Activated naive CD4-positive, alpha-beta T cell treated with anti-CD3 and anti-CD28 coated beads, Interleukin-2, amount 50 U/mL, for 24 hours (primary cell): ENCODE results near the gene GALNT15.

Experiments used
- H3K27ac Mint-ChIP-seq: one replicate; pipeline ENCODE4 v1.8.0; 2021; ENCODE audit warnings: mild to moderate bottlenecking, mixed read lengths
- H3K27me3 Mint-ChIP-seq: one replicate; pipeline ENCODE4 v1.8.0; 2021; ENCODE audit warnings: mixed read lengths
- H3K36me3 Mint-ChIP-seq: one replicate; pipeline ENCODE4 v1.8.0; 2021; ENCODE audit warnings: mixed read lengths
- H3K4me1 Mint-ChIP-seq: one replicate; pipeline ENCODE4 v1.8.0; 2021; ENCODE audit warnings: mixed read lengths
- H3K4me3 Mint-ChIP-seq: one replicate; pipeline ENCODE4 v1.8.0; 2021; ENCODE audit warnings: mild to moderate bottlenecking, mixed read lengths
- H3K9me3 Mint-ChIP-seq: one replicate; pipeline ENCODE4 v1.8.0; 2021; ENCODE audit warnings: mixed read lengths

GALNT15 gene

DNA sequence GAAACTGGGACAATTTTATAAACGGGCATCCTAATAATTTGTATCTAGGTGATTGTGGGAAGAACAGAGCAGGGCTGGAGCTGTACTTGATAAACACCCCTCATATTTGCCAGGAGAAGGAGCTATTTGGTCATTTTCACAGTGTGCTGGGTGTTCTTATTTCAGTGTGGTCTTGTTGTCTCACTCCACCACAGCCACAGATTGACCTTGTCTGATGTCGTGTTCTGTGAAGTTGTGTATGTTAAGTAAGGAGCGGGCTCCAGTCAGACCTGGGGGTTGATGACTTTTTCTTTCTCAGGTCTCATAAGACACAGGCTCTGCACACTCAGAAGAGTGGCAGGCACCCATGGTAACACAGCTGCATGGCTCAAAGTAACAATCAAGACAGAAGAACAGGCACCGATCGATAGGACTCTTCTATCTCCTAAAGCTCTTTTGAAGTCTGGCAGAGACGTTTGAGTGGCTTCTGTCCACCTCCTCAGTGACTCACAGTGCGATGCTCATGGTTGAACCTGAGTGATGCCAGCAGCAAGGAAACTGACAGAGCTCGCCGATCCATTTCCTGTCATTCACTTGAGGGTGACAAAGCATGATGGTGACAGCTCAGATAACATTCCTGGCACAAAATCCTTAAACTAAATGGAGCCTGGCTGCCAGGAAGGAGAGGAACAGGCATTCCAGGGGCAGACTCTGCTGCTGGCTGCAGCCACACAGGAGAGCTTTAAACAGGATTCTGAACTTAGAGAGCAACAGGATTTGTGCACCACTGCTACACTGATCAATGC lies 69.4 kb downstream of the GALNT15 start:
- Mint-ChIP-seq H3K4me1 (peaks cover 8% of the 10 kb centered on the region), H3K27ac (no peak overlapping the region)

DNA sequence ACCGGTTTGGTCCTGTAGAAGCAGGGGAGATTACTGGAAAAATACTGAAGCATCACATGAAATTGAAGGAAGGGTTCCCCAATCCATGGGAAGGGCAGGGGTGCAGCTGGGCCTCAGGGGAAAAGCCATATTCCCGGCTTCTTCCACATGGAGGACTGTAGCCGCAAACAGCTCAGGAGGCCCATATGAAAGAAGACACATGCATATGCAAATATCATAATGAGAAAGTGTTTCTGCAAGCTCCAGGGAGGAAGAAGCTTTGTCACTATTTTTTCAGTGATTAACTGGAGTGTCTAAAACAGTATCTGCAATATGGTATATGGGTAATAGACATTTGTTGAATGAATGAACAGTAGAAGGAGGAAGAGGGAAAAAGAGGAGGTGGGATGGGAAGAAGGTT lies 71.1 kb downstream of the GALNT15 start:
- Mint-ChIP-seq H3K36me3 (no peaks in the 10 kb centered on the region), H3K4me1 (peaks cover 8% of the 10 kb centered on the region), H3K4me3 (no peak overlapping the region), H3K27me3 (no peaks in the 10 kb centered on the region), H3K27ac (no peak overlapping the region), H3K9me3 (no peaks in the 10 kb centered on the region)

More for the DNA sequence above, 69.4 kb downstream of the GALNT15 start:
- Mint-ChIP-seq H3K4me3 (no peak overlapping the region), H3K36me3 (no peaks in the 10 kb centered on the region), H3K9me3 (no peaks in the 10 kb centered on the region), H3K27me3 (no peaks in the 10 kb centered on the region)

DNA sequence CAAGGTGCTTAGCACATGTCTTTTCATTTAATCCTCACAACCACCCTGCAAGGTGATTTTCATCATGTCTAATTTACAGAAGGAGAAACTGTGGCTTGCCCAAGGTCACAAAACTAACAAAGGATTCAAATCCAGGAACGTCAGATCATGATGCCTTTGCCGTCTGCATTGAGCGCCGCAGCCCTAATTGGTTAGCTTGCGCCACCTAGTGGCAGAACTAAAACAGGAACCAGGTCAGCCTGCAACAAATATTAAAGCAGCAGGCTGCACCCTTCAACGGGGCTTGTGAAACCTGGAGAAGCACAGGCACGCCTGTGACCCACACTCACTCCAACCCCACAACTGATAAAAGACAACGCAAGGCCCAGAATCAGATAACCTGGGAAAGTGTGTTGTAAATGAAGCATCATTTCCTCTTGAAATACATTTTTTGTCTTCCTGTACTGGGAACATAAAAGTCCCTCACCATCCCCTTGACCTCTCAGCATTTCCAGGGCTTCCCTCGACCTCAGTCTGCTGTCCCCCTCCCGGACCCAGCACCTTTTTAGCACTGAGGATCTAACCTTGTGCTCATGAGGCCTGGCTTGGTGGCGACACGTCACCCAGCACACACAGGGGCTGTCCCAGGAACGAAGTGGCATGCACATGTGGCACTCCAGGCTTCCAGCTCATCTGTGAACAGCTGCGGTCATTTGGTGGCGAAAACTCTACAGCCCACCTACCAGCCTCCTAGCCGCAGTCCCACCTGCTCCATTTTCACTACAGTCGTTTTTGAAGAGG lies 73.0 kb downstream of the GALNT15 start:
- no peaks in the 10 kb centered on the region for H3K9me3 Mint-ChIP-seq
- no peak overlapping the region for H3K27ac Mint-ChIP-seq
- H3K36me3 Mint-ChIP-seq, result no peaks in the 10 kb centered on the region
- H3K27me3 Mint-ChIP-seq, result no peaks in the 10 kb centered on the region
- no peak overlapping the region for H3K4me3 Mint-ChIP-seq
- H3K4me1 Mint-ChIP-seq, result peaks cover 8% of the 10 kb centered on the region

DNA sequence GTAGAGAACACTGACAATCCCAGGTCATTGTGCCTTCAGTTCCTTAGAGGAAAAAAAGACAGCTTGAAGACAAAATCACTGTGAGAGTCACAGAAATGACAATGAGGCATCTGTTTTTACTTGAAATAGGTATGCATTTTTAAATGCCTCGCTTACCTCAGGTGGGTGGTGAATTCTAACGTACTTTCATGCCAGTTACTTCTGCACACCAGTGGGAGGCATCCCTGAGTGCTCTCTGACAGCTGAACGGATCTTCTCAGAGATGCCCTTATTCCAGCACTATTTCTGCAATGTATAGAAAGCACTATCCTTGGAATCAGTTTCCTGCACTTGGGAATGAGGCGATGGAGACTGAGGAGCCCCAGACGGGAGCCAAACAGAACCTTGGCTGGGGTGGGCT lies 74.1 kb downstream of the GALNT15 start:
- Mint-ChIP-seq H3K27me3 (no peaks in the 10 kb centered on the region), H3K9me3 (no peaks in the 10 kb centered on the region), H3K4me1 (peaks cover 8% of the 10 kb centered on the region), H3K4me3 (no peak overlapping the region), H3K36me3 (no peaks in the 10 kb centered on the region), H3K27ac (no peak overlapping the region)

DNA sequence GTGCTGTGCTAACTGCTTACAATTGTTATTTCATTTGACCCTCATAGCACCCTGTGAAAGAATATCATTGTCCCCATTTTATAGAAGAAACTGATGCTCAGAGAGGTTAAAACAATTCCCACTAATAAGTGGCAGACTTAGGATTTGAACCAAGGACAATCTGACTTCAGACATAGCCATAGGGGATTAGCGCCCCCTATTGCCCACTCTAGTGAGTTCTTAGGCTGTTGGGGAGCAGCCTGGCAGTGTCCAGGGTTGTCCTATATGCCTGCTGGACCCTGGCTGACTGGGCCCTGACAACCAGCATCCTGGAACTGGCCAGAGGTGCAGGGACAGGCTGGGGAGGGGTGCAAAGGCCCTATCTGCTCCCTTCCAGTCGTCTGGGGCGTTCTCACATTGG lies 74.9 kb downstream of the GALNT15 start:
- H3K27me3 Mint-ChIP-seq, result no peaks in the 10 kb centered on the region
- no peak overlapping the region for H3K4me3 Mint-ChIP-seq

DNA sequence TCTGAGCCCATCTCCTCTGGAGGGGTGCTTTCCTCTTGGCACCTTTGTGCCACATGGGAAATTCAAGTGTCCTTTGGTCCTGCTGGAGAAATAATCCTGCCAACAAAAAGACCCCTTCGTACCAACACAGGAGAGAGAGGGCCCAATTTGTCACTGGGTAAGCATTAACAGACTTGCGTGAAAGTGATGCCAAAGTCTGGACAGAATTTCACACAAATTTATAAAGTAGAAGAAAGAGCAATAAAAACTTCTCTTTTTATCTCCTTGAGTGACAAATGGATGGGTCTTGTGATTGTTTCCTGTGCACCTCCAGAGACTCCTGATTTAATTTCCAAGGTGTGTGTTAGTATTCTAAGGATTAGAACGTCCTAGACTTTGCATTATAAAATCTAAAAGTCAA lies 75.4 kb downstream of the GALNT15 start:
- Mint-ChIP-seq H3K4me3 (no peak overlapping the region), H3K27ac (no peak overlapping the region), H3K9me3 (no peaks in the 10 kb centered on the region), H3K36me3 (no peaks in the 10 kb centered on the region), H3K27me3 (no peaks in the 10 kb centered on the region), H3K4me1 (peaks cover 11% of the 10 kb centered on the region)

More for the DNA sequence above, 74.9 kb downstream of the GALNT15 start:
- H3K9me3 Mint-ChIP-seq, result no peaks in the 10 kb centered on the region
- peaks cover 8% of the 10 kb centered on the region for H3K4me1 Mint-ChIP-seq
- H3K27ac Mint-ChIP-seq, result no peak overlapping the region
- H3K36me3 Mint-ChIP-seq, result no peaks in the 10 kb centered on the region

DNA sequence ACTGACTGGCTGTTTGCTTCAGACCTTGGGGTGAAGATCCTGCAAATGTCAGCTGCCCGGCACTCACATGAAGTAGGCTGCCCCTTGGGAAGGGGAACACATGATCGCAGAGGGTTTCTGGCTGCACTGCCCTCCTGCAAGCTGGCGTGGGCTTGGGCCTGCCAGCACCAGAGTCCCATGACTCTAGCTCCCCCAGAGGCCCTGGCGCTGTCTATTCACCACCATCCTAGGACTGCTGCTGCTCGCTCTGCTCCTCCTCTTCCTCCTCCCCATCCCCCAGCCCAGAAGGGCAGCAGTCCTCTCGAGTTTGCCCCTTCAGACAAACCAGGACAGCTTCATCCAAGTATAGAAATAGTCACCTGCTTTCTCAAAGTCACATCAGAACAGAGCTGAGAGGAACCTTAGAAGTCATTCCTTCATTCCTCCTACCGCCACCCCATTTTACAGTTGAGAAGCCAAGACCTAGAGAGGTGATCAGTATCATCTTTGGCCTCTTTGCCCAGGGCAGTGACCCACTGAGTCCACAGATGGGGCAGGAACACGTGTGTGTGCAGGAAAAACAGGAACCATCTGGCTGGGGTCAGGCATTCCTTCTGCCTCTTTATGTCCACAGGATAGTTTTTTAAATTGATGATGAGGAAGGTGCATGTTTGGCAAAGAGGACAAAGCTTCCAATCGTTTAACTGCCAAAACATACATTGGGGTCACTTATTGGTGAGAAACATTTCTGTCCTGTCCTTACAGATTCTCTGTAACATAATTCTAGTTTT lies 77.0 kb downstream of the GALNT15 start:
- Mint-ChIP-seq H3K9me3 (no peaks in the 10 kb centered on the region), H3K4me1 (peaks cover 15% of the 10 kb centered on the region), H3K27me3 (no peaks in the 10 kb centered on the region), H3K4me3 (no peak overlapping the region), H3K36me3 (no peaks in the 10 kb centered on the region), H3K27ac (no peak overlapping the region)

DNA sequence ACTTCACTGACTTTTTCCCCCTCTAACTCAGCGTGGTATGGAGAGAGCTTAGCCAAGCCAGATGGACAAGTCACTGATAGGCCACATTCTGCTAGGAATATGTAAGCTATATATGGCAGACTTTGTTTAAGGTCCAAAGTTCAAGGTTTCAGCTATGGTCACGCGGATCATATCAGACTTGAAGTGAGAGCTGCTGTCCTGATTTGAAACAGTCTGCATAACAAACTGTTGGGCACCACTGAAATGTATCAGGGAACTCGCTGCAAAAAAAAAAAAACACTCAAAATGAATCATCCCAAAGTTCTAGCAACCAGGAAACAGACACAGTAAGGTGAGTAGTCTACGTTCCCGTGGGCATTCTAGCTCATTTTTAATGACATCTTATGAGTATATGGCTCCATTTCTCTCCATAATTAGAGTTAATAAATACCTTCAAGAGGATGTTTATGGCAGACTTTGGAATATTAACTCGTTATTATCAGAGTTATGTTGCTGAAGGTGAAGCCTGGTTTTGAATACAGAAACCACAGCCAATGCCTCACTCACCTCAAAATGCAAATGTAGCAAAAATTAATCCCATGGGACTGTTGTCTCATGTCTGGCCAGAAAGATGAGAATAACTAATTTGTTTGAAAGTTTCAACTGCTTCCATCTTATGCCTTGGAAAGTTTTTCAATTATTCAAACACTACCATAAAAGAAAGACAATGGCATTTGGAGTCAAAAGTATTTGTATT lies 77.9 kb downstream of the GALNT15 start:
- Mint-ChIP-seq H3K36me3 (no peaks in the 10 kb centered on the region), H3K9me3 (no peaks in the 10 kb centered on the region), H3K27ac (no peak overlapping the region), H3K27me3 (no peaks in the 10 kb centered on the region), H3K4me1 (peaks cover 7% of the 10 kb centered on the region), H3K4me3 (no peak overlapping the region)

DNA sequence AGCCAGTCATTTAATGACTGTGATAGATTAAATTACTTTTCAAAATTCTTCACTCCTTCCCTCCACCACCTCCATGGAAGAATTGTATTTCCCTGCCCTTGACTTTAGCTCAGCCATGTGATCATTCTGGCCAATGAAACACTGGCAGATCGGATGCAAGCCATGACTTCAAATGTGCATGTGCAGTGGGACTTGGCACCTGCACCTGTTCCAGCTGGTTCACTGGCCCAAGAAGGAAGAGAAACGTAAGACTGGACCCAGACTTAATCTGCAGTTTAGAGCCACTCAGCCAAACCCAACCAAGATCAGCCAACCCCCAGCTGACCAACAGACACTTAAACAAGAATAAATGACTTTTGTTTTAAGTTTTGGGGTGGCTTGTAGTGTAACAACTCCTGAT lies 78.5 kb downstream of the GALNT15 start:
- no peaks in the 10 kb centered on the region for H3K36me3 Mint-ChIP-seq
- no peaks in the 10 kb centered on the region for H3K9me3 Mint-ChIP-seq
- H3K27me3 Mint-ChIP-seq, result no peaks in the 10 kb centered on the region
- H3K27ac Mint-ChIP-seq, result no peak overlapping the region
- H3K4me3 Mint-ChIP-seq, result no peak overlapping the region
- H3K4me1 Mint-ChIP-seq, result peaks cover 7% of the 10 kb centered on the region

DNA sequence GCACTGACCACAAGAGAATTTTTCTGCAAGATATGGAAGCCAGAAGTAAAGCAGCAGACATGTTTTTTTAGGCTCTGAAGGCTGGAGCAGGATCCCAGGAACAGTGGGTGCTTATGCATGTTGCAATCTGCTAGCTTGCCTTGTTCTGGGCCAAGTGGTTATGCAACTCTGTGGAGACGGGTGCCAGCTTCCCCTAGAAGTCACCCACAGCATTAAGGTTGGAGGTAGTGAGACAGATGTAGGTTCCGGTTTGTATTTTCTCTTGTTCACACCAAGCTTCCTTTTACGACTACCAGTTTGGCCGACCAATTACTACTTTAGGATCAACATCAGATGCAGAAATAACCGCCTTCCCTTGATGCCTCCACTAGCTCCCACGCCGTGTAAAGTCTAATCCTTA lies 79.1 kb downstream of the GALNT15 start:
- Mint-ChIP-seq H3K36me3 (no peaks in the 10 kb centered on the region), H3K27ac (no peak overlapping the region), H3K4me1 (peaks cover 7% of the 10 kb centered on the region), H3K4me3 (no peak overlapping the region), H3K27me3 (no peaks in the 10 kb centered on the region), H3K9me3 (no peaks in the 10 kb centered on the region)

DNA sequence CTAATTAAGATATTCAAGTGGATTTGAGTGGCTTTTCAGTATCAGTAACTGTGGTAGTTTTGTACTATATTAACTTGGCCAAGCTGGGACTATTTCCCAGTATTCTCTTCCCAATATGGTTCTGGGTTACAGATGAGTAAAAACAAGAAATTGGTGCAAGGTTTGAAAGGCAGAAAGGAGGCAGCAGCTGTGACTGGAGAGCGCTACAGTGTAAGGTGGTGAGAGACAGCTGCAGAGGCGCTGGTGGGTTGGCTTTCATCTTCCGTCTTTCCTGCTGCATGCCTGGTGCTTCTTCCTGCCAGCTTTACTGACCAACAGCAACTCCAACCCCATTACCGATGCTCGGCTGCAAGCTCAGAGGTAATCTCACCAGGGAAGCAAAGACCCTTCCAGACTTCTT lies 80.4 kb downstream of the GALNT15 start:
- no peak overlapping the region for H3K27ac Mint-ChIP-seq
- no peak overlapping the region for H3K4me3 Mint-ChIP-seq
- H3K4me1 Mint-ChIP-seq, result peaks cover 18% of the 10 kb centered on the region
- peaks cover 1% of the 10 kb centered on the region for H3K36me3 Mint-ChIP-seq
- no peaks in the 10 kb centered on the region for H3K9me3 Mint-ChIP-seq
- no peaks in the 10 kb centered on the region for H3K27me3 Mint-ChIP-seq

DNA sequence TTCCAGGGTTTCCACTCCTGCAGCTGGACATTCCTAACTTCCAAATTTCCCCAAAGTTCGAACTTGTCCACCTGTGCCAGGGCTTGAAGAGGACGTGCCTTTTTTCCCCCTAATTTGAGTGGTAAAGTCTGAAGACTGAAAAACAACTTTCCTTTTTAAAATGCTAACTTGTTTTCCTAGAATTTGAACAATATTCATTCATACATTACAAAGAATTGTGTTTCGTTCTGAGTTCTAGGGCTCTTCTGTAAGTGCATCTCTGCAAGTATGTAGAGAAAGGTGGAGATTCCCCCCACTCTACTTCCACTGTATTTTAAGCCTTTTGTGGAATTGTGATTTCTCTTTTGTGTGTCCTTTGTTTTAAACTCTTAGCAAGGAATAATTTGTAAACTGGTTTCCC lies 80.8 kb downstream of the GALNT15 start:
- H3K27ac Mint-ChIP-seq, result no peak overlapping the region
- H3K36me3 Mint-ChIP-seq, result peaks cover 3% of the 10 kb centered on the region
- H3K9me3 Mint-ChIP-seq, result no peaks in the 10 kb centered on the region
- H3K4me1 Mint-ChIP-seq, result peaks cover 19% of the 10 kb centered on the region
- H3K4me3 Mint-ChIP-seq, result no peak overlapping the region
- H3K27me3 Mint-ChIP-seq, result no peaks in the 10 kb centered on the region

DNA sequence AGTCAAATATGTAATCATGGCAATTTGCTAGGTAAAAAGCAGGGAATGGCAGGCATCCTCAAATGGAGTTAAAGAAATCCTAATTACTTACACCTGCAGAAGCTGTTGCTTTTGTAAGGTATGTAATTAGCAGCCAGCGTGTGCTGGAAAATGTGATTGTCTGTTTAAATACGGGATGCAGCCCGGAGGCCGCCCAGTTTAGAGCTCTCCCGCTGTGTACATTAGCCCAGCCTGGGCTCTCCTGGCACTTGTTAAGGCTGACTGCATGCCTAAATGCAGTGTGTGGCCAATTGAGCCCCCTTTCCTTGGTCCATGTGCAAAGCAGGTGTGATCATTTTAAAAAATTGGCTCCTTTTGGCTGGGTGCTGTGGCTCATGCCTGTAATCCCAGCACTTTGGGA lies 81.2 kb downstream of the GALNT15 start:
- H3K36me3 Mint-ChIP-seq, result peaks cover 3% of the 10 kb centered on the region
- no peak overlapping the region for H3K4me3 Mint-ChIP-seq
- H3K27ac Mint-ChIP-seq, result no peak overlapping the region
- H3K4me1 Mint-ChIP-seq, result peaks cover 19% of the 10 kb centered on the region
- no peaks in the 10 kb centered on the region for H3K27me3 Mint-ChIP-seq
- no peaks in the 10 kb centered on the region for H3K9me3 Mint-ChIP-seq

DNA sequence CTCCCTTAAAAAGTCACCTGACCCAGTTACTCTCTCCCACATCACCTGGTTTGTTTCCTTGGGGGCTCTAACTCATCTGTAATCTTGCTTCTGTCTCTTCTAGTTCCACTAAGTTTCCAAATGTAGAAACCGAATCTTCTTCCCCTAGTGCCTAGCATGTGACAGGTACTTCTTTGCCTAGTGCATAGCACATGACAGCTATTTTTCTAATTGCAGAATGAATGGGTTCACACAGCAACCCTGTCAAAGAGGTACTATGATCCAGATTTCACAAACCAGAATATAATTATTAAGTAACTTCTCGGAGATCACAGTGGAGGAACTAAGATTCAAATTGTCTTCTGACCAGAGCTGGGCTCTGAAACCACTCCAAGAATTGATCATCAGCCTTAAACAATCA lies 82.8 kb downstream of the GALNT15 start:
- Mint-ChIP-seq H3K27me3 (no peaks in the 10 kb centered on the region), H3K36me3 (peaks cover 3% of the 10 kb centered on the region), H3K9me3 (no peaks in the 10 kb centered on the region), H3K4me1 (peaks cover 19% of the 10 kb centered on the region), H3K27ac (no peak overlapping the region), H3K4me3 (no peak overlapping the region)

DNA sequence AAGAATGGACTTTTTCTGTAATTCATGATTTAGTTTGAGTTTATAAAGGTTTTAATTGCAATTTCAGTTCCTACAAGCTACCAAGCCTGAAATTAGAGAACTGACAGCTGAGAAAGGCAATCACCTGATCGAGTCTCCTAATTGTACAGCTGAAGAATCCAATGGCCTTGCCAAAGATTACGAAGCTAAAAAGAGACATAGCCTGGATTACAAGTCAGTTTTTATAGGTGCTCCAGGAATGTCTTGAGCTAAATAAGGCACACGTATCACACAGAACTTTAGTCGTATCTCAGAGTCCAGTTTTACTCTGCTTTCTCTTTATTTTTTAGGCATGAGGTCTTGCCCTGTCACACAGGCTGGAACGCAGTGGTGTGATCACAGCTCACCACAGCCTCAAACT lies 83.7 kb downstream of the GALNT15 start:
- H3K36me3 Mint-ChIP-seq, result peaks cover 3% of the 10 kb centered on the region

More for the DNA sequence above, 83.7 kb downstream of the GALNT15 start:
- H3K27me3 Mint-ChIP-seq, result no peaks in the 10 kb centered on the region
- no peaks in the 10 kb centered on the region for H3K9me3 Mint-ChIP-seq
- H3K4me3 Mint-ChIP-seq, result no peak overlapping the region
- H3K4me1 Mint-ChIP-seq, result peaks cover 19% of the 10 kb centered on the region
- H3K27ac Mint-ChIP-seq, result no peak overlapping the region
